Esophagus squamous epithelium (tissue), 5 donors: ENCODE data around the gene HSPA1B. TPM values are rescaled to one million over a fixed set of nuclear protein-coding genes. Genes with fewer than 3 reads are reported as not detected.
A peak's percentile ranks its signal among the peaks of the same experiment; 100 is the strongest.

Source experiments
- DNase-seq: peaks from one replicate; lab custom pipeline; 2025; lab: John Stamatoyannopoulos, UW
- H3K27ac ChIP-seq, 4 donors: fragments of 200-600 bp; sonication (generic); one replicate each; pipeline ENCODE4 v1.5.1; 2016 to 2019; ENCODE audit warnings: mild to moderate bottlenecking in 1 of 4
- H3K27me3 ChIP-seq, 4 donors: fragments of 200-600 bp; sonication (generic); 1 replicate in 3 of 4; 2 replicates in 1 of 4; pipeline versions ENCODE4 v1.5.1 to v1.6.0; 2017 to 2021; ENCODE audit warnings: antibody characterized with exemption in 1 of 4
- H3K36me3 ChIP-seq, 3 donors: fragments of 200-600 bp; sonication (generic); one replicate each; pipeline ENCODE4 v1.5.1; 2016 to 2019
- H3K4me1 ChIP-seq, 3 donors: fragments of 200-600 bp; sonication (generic); one replicate each; pipeline ENCODE4 v1.5.1; 2017 to 2019
- H3K4me3 ChIP-seq, 4 donors: fragments of 200-600 bp; sonication (generic); 1 replicate in 3 of 4; 2 replicates in 1 of 4; pipeline ENCODE4 v1.5.1; 2016 to 2019; ENCODE audit warnings: mild to moderate bottlenecking in 2 of 4, moderate library complexity in 1 of 4
- H3K9me3 ChIP-seq, 3 donors: fragments of 200-600 bp; sonication (generic); one replicate each; pipeline ENCODE4 v1.5.1; 2016 to 2019
- CTCF ChIP-seq, 6 experiments: fragments of 450-650 bp in 4 of 6; fragments of 200-600 bp in 2 of 6; sonication (generic) in 2 of 6; IDR thresholded peaks; one replicate each; pipeline ENCODE4 v1.5.1; 2016 to 2019; ENCODE audit warnings: antibody characterized with exemption in 6 of 6, mild to moderate bottlenecking in 4 of 6, moderate library complexity in 4 of 6
- POLR2A ChIP-seq, 4 donors: fragments of 450-650 bp; IDR thresholded peaks; one replicate each; pipeline ENCODE4 v1.6.1; 2017; ENCODE audit warnings: antibody characterized with exemption in 4 of 4, mild to moderate bottlenecking in 4 of 4, moderate library complexity in 3 of 4
- WGBS, 2 donors: methylation state at CpG; one replicate each; pipeline ENCODE4 v1.1.5; 2018; 5-methylcytosine and 5-hydroxymethylcytosine counted together
- intact Hi-C: fragments of 100-400 bp; cut with DNase I; formaldehyde crosslinking; loops from one replicate; pipeline ENCODE4 v1.15.0; 2022
- total RNA-seq, 4 donors: library from RNA; depleted of rRNA; stranded (reverse); fragments of >200 nt; gene quantifications; one replicate each; pipeline ENCODE4 v1.1.0, GENCODE V29; 2016
- donor health status: DM: yes; HTN: yes; CAD: no.

The HSPA1B gene
- total RNA-seq, 4 donors from 2014 or later, result 209 to 553 (median 252) TPM

DNA sequence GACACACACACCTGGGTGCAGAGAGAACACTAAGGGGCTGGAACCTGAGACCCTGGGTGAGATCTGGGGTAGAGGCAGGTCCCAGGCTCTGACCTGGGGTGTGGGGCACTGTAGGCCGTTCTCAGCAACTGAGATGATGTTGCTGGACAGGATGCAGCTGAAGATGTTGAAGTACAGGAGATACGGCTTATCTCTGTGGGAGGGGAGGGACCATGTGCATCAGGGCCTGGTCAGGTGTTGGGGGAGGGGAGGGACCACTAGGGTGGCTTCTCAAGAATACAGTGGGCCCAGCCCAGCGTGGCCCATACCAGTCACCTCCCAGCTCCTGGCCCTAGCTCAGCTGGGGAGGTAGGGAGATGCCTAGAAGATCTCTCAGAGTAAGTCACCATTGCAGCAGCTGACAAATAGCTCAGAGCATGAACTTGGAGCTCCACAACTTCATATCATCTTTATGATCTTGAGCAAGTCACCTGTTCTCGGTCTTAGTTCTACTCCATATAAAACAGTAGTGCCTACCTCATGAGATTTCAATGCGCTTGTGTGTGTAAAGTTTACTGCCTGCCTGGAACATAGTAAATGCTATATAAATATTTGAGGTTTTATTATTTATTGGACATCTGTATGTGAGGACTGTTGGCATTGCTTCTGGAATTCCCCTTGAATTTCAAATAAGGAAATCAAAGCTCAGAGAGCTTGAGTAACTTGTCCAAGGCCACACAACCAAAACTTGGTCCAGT lies 47.5 kb downstream of the HSPA1B start:
- Histone ChIP-seq H3K9me3 (no peaks in the 10 kb centered on the region), H3K4me1 (peaks cover 0 to 10% (median 0%) of the 10 kb centered on the region in 3 donors), H3K27ac (peak overlapping the region in 1 of 4 donors; percentile 34), H3K27me3 (no peaks in the 10 kb centered on the region), H3K36me3 (peaks cover 0 to 7% (median 5%) of the 10 kb centered on the region in 3 donors), H3K4me3 (no peak overlapping the region)
- intact Hi-C loops, result no loop called here
- TF ChIP-seq CTCF (IDR thresholded peaks at IDR 0.05) (no peak), POLR2A (IDR thresholded peaks at IDR 0.05) (no peak)
- DNase-seq, result no peak
- WGBS, 2 donors, result 56 to 81% methylated on average over 4 of the region's 5 CpGs

GRCh38 chr6:31875877-31876276 lies 48.3 kb downstream of the HSPA1B start:
- 66 to 78% methylated on average over 4 to 5 of the region's 5 CpGs for WGBS, 2 donors
- intact Hi-C loops, result no loop called here
- no peaks in the 10 kb centered on the region for H3K27me3 ChIP-seq
- TF ChIP-seq POLR2A (IDR thresholded peaks at IDR 0.05) (no peak), CTCF (IDR thresholded peaks at IDR 0.05) (no peak)
- no peak overlapping the region for H3K4me3 ChIP-seq
- peaks cover 0 to 10% (median 0%) of the 10 kb centered on the region in 3 donors for H3K4me1 ChIP-seq
- H3K27ac ChIP-seq, result no peak overlapping the region
- no peak for DNase-seq
- H3K9me3 ChIP-seq, result no peaks in the 10 kb centered on the region
- H3K36me3 ChIP-seq, result peaks cover 3 to 16% (median 5%) of the 10 kb centered on the region in 3 donors

DNA sequence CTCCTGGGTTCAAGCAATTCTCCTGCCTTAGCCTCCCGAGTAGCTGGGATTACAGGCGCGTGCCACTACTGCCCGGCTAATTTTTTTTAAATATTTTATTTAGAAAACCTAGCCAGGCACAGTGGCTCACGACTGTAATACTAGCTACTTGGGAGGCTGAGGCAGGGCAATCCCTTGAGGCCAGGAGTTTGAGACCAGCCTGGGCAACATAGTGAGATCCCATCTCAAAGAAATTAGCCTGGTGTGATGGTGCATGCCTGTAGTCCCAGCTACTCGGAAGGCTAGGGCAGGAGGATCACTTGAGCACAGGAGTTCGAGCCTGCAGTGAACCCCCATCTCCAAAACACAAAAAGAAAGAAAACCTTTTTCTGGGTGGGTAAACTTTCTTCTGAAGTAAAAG lies 48.8 kb downstream of the HSPA1B start:
- H3K4me3 ChIP-seq, result no peak overlapping the region
- intact Hi-C loops, result no loop called here
- H3K36me3 ChIP-seq, result peaks cover 5 to 21% (median 10%) of the 10 kb centered on the region in 3 donors
- H3K4me1 ChIP-seq, result peaks cover 0 to 10% (median 0%) of the 10 kb centered on the region in 3 donors
- no peaks in the 10 kb centered on the region for H3K9me3 ChIP-seq
- no peak for TF ChIP-seq CTCF (IDR thresholded peaks at IDR 0.05)
- DNase-seq, result no peak
- no peak overlapping the region for H3K27ac ChIP-seq
- WGBS, 2 donors, result 95 to 97% methylated on average over 6 to 7 of the region's 7 CpGs
- no peaks in the 10 kb centered on the region for H3K27me3 ChIP-seq

DNA sequence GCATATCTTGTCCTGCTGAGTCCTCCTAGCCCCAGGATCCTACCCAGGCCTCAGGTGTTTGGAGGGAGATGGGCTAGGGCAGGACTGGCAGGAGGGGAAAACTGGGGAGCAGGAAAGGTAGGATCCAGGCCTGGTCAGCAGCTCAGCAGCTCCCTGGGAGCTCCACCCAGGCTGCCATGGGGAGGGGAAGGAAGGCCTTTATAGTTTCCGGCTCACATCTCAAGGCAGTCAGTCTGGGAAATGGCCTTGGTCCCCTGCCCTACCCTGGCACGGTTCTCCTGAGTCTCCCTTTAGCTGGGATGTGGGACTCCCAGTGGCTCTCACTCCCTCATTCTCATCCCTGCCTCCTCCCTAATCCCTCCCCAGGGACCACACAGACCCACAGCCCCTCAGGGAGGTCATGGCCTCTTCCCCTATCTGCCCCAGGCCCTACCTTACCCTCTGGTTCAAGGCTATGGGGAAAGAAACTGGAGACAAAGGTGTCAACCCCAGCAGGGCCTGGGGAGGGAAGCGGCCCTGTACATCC lies 49.6 kb downstream of the HSPA1B start:
- no peak overlapping the region for H3K4me3 ChIP-seq
- WGBS, 2 donors, result 46 to 72% methylated on average over 2 of the region's 3 CpGs
- H3K4me1 ChIP-seq, result peaks cover 0 to 10% (median 0%) of the 10 kb centered on the region in 3 donors
- no peak for DNase-seq
- intact Hi-C loops, result no loop called here
- H3K9me3 ChIP-seq, result no peaks in the 10 kb centered on the region
- H3K36me3 ChIP-seq, result peaks cover 6 to 29% (median 17%) of the 10 kb centered on the region in 3 donors
- no peak for TF ChIP-seq POLR2A (IDR thresholded peaks at IDR 0.05)
- no peak for TF ChIP-seq CTCF (IDR thresholded peaks at IDR 0.05)
- no peak overlapping the region for H3K27ac ChIP-seq
- H3K27me3 ChIP-seq, result no peaks in the 10 kb centered on the region

- TF ChIP-seq POLR2A (IDR thresholded peaks at IDR 0.05), result peak in 1 of 4 donors; percentile 12
- no peak for TF ChIP-seq CTCF (IDR thresholded peaks at IDR 0.05)
- Histone ChIP-seq H3K4me1 (peaks cover 0 to 10% (median 0%) of the 10 kb centered on the region in 3 donors), H3K27ac (peak overlapping the region in 1 of 4 donors; percentile 54), H3K27me3 (no peaks in the 10 kb centered on the region), H3K36me3 (peaks cover 11 to 34% (median 22%) of the 10 kb centered on the region in 3 donors), H3K4me3 (no peak overlapping the region), H3K9me3 (no peaks in the 10 kb centered on the region)
- 80% methylated on average over 2 to 4 of the region's 10 CpGs for WGBS, 2 donors
- intact Hi-C loops, result no loop called here
- DNase-seq, result no peak
Measured at GRCh38 chr6:31877651-31878161, 50.2 kb downstream of the HSPA1B start.
